Heart right ventricle (tissue), 16 donors: ENCODE results near the gene SIRPB1. TPM values are rescaled to one million over a fixed set of nuclear protein-coding genes. Genes with fewer than 3 reads are reported as not detected.
"Not testable (repeated sequence)": the region's sequence is repeated elsewhere in the genome, so short reads cannot be mapped to it uniquely, and the experiment has no call there.

Source experiments
- ATAC-seq, 8 donors: fragments of 200-7000 bp; cut with Tn5 transposase; one replicate each; pipeline ENCODE4 v1.9.1; 2020; ENCODE audit warnings: mild to moderate bottlenecking in 8 of 8, moderate library complexity in 8 of 8, moderate number of reproducible peaks in 1 of 8
- DNase-seq, 2 donors: peaks; one replicate each; pipeline ENCODE4 v3.0.0-alpha.2; 2020
- H3K27ac ChIP-seq, 10 donors: fragments of 200-600 bp; sonication (generic) in 2 of 10; one replicate each; pipeline versions ENCODE4 v1.5.0 to v1.8.0; 2020 to 2022; ENCODE audit warnings: mild to moderate bottlenecking in 3 of 10
- H3K27me3 ChIP-seq, 7 donors: fragments of 200-600 bp; one replicate each; pipeline ENCODE4 v1.8.0; 2021 to 2022; ENCODE audit warnings: mild to moderate bottlenecking in 2 of 7
- H3K36me3 ChIP-seq, 9 donors: fragments of 200-600 bp; sonication (generic) in 1 of 9; one replicate each; pipeline versions ENCODE4 v1.5.0 to v1.8.0; 2020 to 2022; ENCODE audit warnings: mild to moderate bottlenecking in 2 of 9
- H3K4me1 ChIP-seq, 9 donors: fragments of 200-600 bp; sonication (generic) in 1 of 9; one replicate each; pipeline versions ENCODE4 v1.5.0 to v1.8.0; 2020 to 2022; ENCODE audit warnings: mild to moderate bottlenecking in 4 of 9
- H3K4me3 ChIP-seq, 10 donors: fragments of 200-600 bp; sonication (generic) in 2 of 10; one replicate each; pipeline versions ENCODE4 v1.5.0 to v1.8.0; 2020 to 2022; ENCODE audit warnings: mild to moderate bottlenecking in 7 of 10, moderate library complexity in 2 of 10
- H3K9me3 ChIP-seq, 11 donors: fragments of 200-600 bp in 10 of 11; sonication (generic) in 2 of 11; one replicate each; pipeline versions ENCODE4 v1.5.0 to v1.8.0; 2013 to 2022; ENCODE audit warnings: mild to moderate bottlenecking in 2 of 11, control low read depth in 1 of 11, moderate library complexity in 1 of 11
- CTCF ChIP-seq, 9 donors: fragments of 200-600 bp; sonication (generic) in 2 of 9; IDR thresholded peaks; one replicate each; pipeline versions ENCODE4 v1.5.0 to v1.8.0; 2021 to 2022; ENCODE audit warnings: antibody characterized with exemption in 9 of 9, mild to moderate bottlenecking in 5 of 9, moderate library complexity in 1 of 9
- WGBS, 2 donors: extraction: QIAGEN DNeasy Blood & Tissue Kit; methylation state at CpG; one replicate each; pipeline ENCODE4 v1.1.7; 2013; ENCODE audit warnings: inconsistent platforms in 1 of 2; 5-methylcytosine and 5-hydroxymethylcytosine counted together
- intact Hi-C, 10 donors: fragments of 100-400 bp; cut with DNase I; formaldehyde crosslinking; loops; one replicate each; pipeline versions ENCODE4 v1.11.1 to v1.14.2; 2022
- polyA plus RNA-seq, 2 donors: library from polyadenylated mRNA; stranded (reverse); fragments of 200-250 nt; gene quantifications; one replicate each; pipeline ENCODE4 v1.2.3, GENCODE V29; 2013
- total RNA-seq, 10 donors: library from RNA; stranded (reverse); fragmentation: NEBNext Ultra II Directional in 3 of 10; extraction: Animal tissue kit (Norgen Biotek cat#: 25700) in 3 of 10; gene quantifications; one replicate each; pipeline versions ENCODE4 v1.2.1 to v1.2.4, GENCODE V29; 2021 to 2023
- donor health status: Arrhythmogenic right ventricular cardiomyopathy.
- donor health status: ischemic (EF 13 %, LVEDD 7.1; RV severe dilation, severe dysfunction).
- donor health status: healthy with polysubstance abuse.
- donor health status: DM: no; HTN: yes; CAD: no.
- donor health status: DM: no; HTN: no; CAD: no.
- donor health status: ischemic (EF 25% LVEDD 6.9; RV normal size, moderate dysfunction).
- donor health status: ischemic (EF 25% LVEDD 5.7; RV mildly dilated, moderate dysfunction).
- donor health status: healthy.
- donor health status: DM: yes; HTN: yes; CAD: no.
- donor health status: Ischemic cardiomyopathy.
- donor health status: ischemic (EF 35%, LVEDD 5.7; RV mildly dilated, moderate dysfunction).
- donor health status: nonischemic (EF 11% LVEDD 7.7; RV severe dilation, severe dysfunction).
- donor health status: DM: yes; HTN: yes; CAD: no.
- donor health status: PGD.
- donor health status: ischemic (EF 29% LVEDD 5.4; RV normal size, mild dysfunction).
- donor health status: nonischemic (EF 23%, LVEDD 6.1; RV moderate dilation, normal function).

Gene SIRPB1
- total and polyA plus RNA-seq, 12 donors, result 0.14 to 6.9 (median 0.99) TPM; not detected in 1

- DNase-seq (no peak), ATAC-seq (no peak)
- TF ChIP-seq CTCF (IDR thresholded peaks at IDR 0.05), result no peak
- H3K4me3 ChIP-seq, result no peak overlapping the region
- no peak overlapping the region for H3K27ac ChIP-seq
- 88 to 90% methylated on average over 3 of the region's 3 CpGs for WGBS, 2 donors
- H3K36me3 ChIP-seq, result no peaks in the 10 kb centered on the region
- peaks cover 0 to 13% (median 0%) of the 10 kb centered on the region in 9 donors for H3K4me1 ChIP-seq
- intact Hi-C loops, result no loop called here
- peaks cover 0 to 20% (median 4%) of the 10 kb centered on the region in 7 donors for H3K27me3 ChIP-seq
- no peaks in the 10 kb centered on the region for H3K9me3 ChIP-seq
Observed at GRCh38 chr20:1646975-1647431, 27.2 kb upstream of the SIRPB1 start.

- 84 to 87% methylated on average over 8 of the region's 8 CpGs for WGBS, 2 donors
- H3K27me3 ChIP-seq, result peaks cover 0 to 20% (median 4%) of the 10 kb centered on the region in 7 donors
- no peaks in the 10 kb centered on the region for H3K36me3 ChIP-seq
- DNase-seq, result no peak
- intact Hi-C loops, result no loop called here
- H3K9me3 ChIP-seq, result peaks cover 0 to 23% (median 0%) of the 10 kb centered on the region in 11 donors
- no peak overlapping the region for H3K4me3 ChIP-seq
- ATAC-seq, result no peak
- TF ChIP-seq CTCF (IDR thresholded peaks at IDR 0.05), result no peak
- H3K4me1 ChIP-seq, result no peaks in the 10 kb centered on the region
- no peak overlapping the region for H3K27ac ChIP-seq
Observed at GRCh38 chr20:1644101-1644962, 24.5 kb upstream of the SIRPB1 start.

DNA sequence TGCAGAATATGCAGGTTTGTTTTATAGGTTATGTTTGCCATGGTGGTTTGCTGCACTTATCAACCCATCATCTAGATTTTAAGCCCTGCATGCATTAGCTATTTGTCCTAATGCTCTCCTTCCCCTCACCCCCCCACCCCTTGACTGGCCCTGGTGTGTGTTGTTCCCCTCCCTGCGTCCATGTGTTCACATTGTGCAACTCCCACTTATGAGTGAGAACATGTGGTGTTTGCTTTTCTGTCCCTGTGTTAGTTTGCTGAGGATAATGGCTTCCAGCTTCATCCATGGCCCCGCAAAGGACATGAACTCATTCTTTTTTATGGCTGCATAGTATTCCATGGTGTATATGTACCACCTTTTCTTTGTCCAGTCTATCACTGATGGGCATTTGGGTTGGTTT, 18.8 kb upstream of the SIRPB1 start:
- WGBS, 2 donors, result 84 to 91% methylated on average over 2 of the region's 2 CpGs
- H3K36me3 ChIP-seq, H3K27me3 ChIP-seq, H3K27ac ChIP-seq, ATAC-seq, H3K4me3 ChIP-seq, H3K4me1 ChIP-seq, DNase-seq, intact Hi-C loops: not testable (repeated sequence)
- peaks cover 0 to 28% (median 0%) of the 10 kb centered on the region in 11 donors for H3K9me3 ChIP-seq

- Histone ChIP-seq H3K4me1 (no peaks in the 10 kb centered on the region), H3K9me3 (peaks cover 0 to 28% (median 0%) of the 10 kb centered on the region in 11 donors), H3K27me3 (no peaks in the 10 kb centered on the region), H3K4me3 (no peak overlapping the region), H3K27ac (no peak overlapping the region), H3K36me3 (no peaks in the 10 kb centered on the region)
- WGBS, 2 donors, result 73% methylated on average over 2 of the region's 2 CpGs
- intact Hi-C loops, result no loop called here
- TF ChIP-seq CTCF (IDR thresholded peaks at IDR 0.05), result no peak
- DNase-seq (no peak), ATAC-seq (no peak)
Observed at GRCh38 chr20:1637755-1638154, 17.9 kb upstream of the SIRPB1 start.

DNA sequence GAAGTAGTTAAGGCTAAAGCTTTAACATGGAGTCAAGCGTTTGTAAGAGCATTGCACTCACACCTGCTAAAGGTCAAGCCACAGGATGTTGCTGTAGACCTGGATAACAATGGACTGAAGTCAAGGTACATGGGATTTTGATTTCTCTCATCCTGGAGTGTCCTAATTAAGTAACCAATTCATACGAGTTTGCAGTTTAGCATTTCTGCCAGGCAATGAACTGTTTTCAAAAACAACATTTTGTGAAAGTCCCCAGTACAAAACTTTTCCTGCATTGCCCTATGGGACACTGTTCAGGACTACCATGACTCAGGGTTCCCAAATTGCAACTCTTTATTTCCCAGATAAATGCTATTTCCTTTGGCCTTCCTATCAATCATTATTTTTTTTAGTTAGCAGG, 17.4 kb upstream of the SIRPB1 start:
- no peaks in the 10 kb centered on the region for H3K27me3 ChIP-seq
- no peak for DNase-seq
- no peaks in the 10 kb centered on the region for H3K36me3 ChIP-seq
- no peak overlapping the region for H3K4me3 ChIP-seq
- H3K27ac ChIP-seq, result no peak overlapping the region
- 52 to 59% methylated on average over 2 of the region's 2 CpGs for WGBS, 2 donors
- ATAC-seq, result no peak
- intact Hi-C loops, result no loop called here
- no peak for TF ChIP-seq CTCF (IDR thresholded peaks at IDR 0.05)
- peaks cover 0 to 28% (median 0%) of the 10 kb centered on the region in 11 donors for H3K9me3 ChIP-seq
- no peaks in the 10 kb centered on the region for H3K4me1 ChIP-seq
